OCI-LY3 (cell line): Measurements from ENCODE around the gene DPYSL4.
A peak's percentile ranks its signal among the peaks of the same experiment; 100 is the strongest.

ENCODE experiments used
- H2AFZ ChIP-seq: fragments of 200-600, 300-600 bp; shearing (Covaris generic); 2 replicates; pipeline ENCODE4 v1.6.0; 2014; ENCODE audit warnings: antibody characterized with exemption, low read depth, low read length
- H3K27ac ChIP-seq: fragments of 200-600, 300-600 bp; sonication (generic); 2 replicates; pipeline ENCODE4 v1.5.1; 2014; ENCODE audit warnings: mild to moderate bottlenecking, low read length, moderate library complexity, mixed read lengths
- H3K27me3 ChIP-seq: fragments of 200-600, 300-600 bp; sonication (generic); 2 replicates; pipeline ENCODE4 v1.6.1; 2014; ENCODE audit warnings: low read depth, low read length, mixed read lengths
- H3K36me3 ChIP-seq: fragments of 200-600, 300-600 bp; sonication (generic); replicated peaks from 2 replicates; pipeline ENCODE3; 2014; ENCODE audit warnings: low read depth, low read length, mixed read lengths
- H3K4me1 ChIP-seq: fragments of 300-600, 200-600 bp; sonication (generic); 2 replicates; pipeline ENCODE4 v1.6.1; 2014; ENCODE audit warnings: low read length, mixed read lengths
- H3K4me2 ChIP-seq: fragments of 200-600, 300-600 bp; sonication (generic); 2 replicates; pipeline ENCODE4 v1.6.1; 2014; ENCODE audit warnings: low read length, mixed read lengths
- H3K4me3 ChIP-seq: fragments of 300-600, 200-600 bp; sonication (generic); 2 replicates; pipeline ENCODE4 v1.5.1; 2014; ENCODE audit warnings: antibody characterized with exemption, mild to moderate bottlenecking, low read length, moderate library complexity
- H3K79me2 ChIP-seq: fragments of 300-600, 200-600 bp; shearing (Covaris generic); 2 replicates; pipeline ENCODE4 v1.6.1; 2014; ENCODE audit warnings: mild to moderate bottlenecking, low read length, mixed read lengths
- H3K9ac ChIP-seq: fragments of 300-600, 200-600 bp; shearing (Covaris generic); 2 replicates; pipeline ENCODE4 v1.6.0; 2014; ENCODE audit warnings: mild to moderate bottlenecking, low read length, moderate library complexity
- H3K9me3 ChIP-seq: fragments of 200-600, 300-600 bp; shearing (Covaris generic); 2 replicates; pipeline ENCODE4 v1.6.1; 2014; ENCODE audit warnings: low read length, mixed read lengths; ENCODE audit not compliant: insufficient read depth
- H4K20me1 ChIP-seq: fragments of 200-600, 300-600 bp; sonication (generic); 2 replicates; pipeline ENCODE4 v1.6.1; 2016; ENCODE audit warnings: low read length, mixed read lengths; ENCODE audit not compliant: insufficient read depth
- EZH2phosphoT487 ChIP-seq: fragments of 200-600 bp; shearing (Covaris generic); IDR thresholded peaks from 2 replicates; pipeline ENCODE4 v1.6.1; 2018; ENCODE audit warnings: antibody characterized with exemption, mixed run types, low read depth
- TF ChIP-seq, protein P1 (sequence below): fragments of 200-600, 300-600 bp; sonication (generic); IDR thresholded peaks from 2 replicates; pipeline ENCODE4 v1.5.1; 2014; ENCODE audit warnings: antibody characterized with exemption, low read length, low read depth

The DPYSL4 gene

DNA sequence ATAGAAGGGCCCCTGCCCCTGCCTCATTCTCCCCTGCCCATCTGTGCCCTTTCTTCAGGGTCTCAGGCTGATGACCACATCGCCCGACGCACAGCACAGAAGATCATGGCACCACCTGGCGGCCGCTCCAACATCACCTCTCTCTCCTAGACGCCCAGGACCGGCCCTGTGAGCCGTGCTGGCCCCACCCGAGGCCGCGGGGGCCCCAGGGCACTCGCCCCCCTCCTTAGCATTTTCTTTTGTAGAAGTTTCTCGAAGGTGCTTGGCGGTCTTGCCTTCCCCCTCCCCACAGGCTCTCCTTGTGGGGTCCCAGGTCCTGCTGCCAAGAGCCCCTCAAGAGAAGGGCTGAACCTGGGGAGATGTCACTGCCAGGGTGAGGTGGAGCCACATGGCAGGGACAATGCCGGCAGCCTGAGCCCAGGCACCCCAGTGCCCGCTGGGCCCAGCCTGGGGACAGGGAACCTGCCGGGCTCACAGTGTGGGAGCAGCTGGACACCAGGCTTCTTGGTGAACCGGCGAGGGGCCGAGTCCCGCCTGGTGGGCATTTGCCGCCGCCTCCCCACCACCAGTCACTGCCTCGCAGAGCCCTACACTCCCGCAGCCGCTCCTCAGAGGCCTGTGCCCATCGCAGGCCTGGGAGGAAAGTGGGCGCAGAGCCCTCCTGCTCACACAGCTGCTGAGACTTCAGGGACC is 18.2 kb downstream of the DPYSL4 start:
- Histone ChIP-seq H3K4me2 (no peak overlapping the region), H3K36me3 (no peaks in the 10 kb centered on the region)

DNA sequence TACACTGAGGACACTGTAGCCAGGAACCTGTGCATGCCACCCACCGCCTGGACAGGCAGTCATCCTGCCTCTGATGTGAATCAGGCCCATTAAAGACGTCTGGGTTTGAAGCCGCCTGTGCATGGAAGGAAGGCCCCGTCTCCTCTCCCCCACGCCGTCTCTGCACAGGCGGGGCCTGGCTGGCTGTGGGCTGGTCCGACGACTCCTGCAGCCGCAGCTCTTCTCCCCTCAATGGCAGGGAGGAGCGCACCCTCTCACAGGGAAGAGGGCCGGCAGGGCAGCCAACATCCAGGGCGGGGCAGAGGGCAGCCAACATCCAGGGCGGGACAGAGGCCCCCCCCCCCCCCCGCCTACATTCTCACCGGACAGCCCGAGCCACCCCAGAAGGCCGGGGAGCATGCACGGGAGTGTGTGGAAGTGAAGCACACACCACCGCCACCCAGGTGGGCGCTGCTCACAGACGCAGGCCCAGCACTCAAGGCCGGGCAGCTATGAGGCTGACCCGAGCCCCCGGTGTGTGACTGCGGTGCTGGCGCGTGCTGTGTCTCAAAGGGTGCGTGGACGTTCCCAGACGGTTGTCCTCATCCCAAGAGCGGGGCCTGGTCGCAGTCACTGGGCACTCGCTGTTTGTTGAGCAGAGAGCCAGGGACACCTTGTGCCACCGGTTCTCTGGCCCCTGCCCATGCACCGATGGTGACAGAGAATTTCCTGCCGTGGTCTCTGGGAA is 19.1 kb downstream of the DPYSL4 start:
- H3K79me2 ChIP-seq: no peaks in the 10 kb centered on the region
- H3K4me3 ChIP-seq: no peak overlapping the region
- H3K9ac ChIP-seq: no peak overlapping the region
- H4K20me1 ChIP-seq: no peaks in the 10 kb centered on the region
- H3K4me1 ChIP-seq: no peaks in the 10 kb centered on the region
- H3K27ac ChIP-seq: no peak overlapping the region
- H3K4me2 ChIP-seq: no peak overlapping the region
- TF ChIP-seq, protein P1, sequence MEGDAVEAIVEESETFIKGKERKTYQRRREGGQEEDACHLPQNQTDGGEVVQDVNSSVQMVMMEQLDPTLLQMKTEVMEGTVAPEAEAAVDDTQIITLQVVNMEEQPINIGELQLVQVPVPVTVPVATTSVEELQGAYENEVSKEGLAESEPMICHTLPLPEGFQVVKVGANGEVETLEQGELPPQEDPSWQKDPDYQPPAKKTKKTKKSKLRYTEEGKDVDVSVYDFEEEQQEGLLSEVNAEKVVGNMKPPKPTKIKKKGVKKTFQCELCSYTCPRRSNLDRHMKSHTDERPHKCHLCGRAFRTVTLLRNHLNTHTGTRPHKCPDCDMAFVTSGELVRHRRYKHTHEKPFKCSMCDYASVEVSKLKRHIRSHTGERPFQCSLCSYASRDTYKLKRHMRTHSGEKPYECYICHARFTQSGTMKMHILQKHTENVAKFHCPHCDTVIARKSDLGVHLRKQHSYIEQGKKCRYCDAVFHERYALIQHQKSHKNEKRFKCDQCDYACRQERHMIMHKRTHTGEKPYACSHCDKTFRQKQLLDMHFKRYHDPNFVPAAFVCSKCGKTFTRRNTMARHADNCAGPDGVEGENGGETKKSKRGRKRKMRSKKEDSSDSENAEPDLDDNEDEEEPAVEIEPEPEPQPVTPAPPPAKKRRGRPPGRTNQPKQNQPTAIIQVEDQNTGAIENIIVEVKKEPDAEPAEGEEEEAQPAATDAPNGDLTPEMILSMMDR: no peak
- no peak for TF ChIP-seq EZH2phosphoT487
- H2AFZ ChIP-seq: no peak overlapping the region
- H3K36me3 ChIP-seq: no peaks in the 10 kb centered on the region
- H3K27me3 ChIP-seq: no peaks in the 10 kb centered on the region
- H3K9me3 ChIP-seq: no peaks in the 10 kb centered on the region

More for the DNA sequence above, 18.2 kb downstream of the DPYSL4 start:
- no peaks in the 10 kb centered on the region for H3K79me2 ChIP-seq
- no peak overlapping the region for H2AFZ ChIP-seq
- no peak overlapping the region for H3K4me3 ChIP-seq
- no peaks in the 10 kb centered on the region for H3K9me3 ChIP-seq
- no peak overlapping the region for H3K27ac ChIP-seq
- no peaks in the 10 kb centered on the region for H3K4me1 ChIP-seq
- no peaks in the 10 kb centered on the region for H3K27me3 ChIP-seq
- H3K9ac ChIP-seq: no peak overlapping the region
- no peaks in the 10 kb centered on the region for H4K20me1 ChIP-seq
- TF ChIP-seq EZH2phosphoT487: no peak
- TF ChIP-seq, protein P1: 0 out of 2 replicates have a peak, but pooled peaks have one; percentile 10

DNA sequence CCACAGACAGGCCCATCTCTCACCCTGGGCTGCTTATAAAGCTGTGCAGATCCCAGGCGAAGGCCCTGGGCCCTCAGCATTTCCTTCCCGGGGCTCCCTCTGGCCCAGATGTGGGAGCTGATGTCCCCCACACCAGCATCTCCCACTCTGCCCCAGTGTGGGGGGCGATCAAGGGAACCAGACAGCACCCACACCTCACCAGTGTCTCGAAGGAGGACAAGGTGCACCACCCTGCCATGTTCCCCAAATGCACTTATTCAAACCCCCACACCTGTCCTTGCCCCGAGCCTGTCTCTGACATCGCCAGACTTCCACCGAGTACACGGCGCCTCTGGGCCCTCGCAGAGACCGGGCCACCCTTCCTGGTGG is 19.6 kb downstream of the DPYSL4 start:
- no peaks in the 10 kb centered on the region for H3K9me3 ChIP-seq
- TF ChIP-seq, protein P1: no peak
- no peak for TF ChIP-seq EZH2phosphoT487
- no peak overlapping the region for H3K4me3 ChIP-seq
- H3K79me2 ChIP-seq: no peaks in the 10 kb centered on the region
- no peak overlapping the region for H3K9ac ChIP-seq
- no peaks in the 10 kb centered on the region for H3K27me3 ChIP-seq
- no peak overlapping the region for H3K27ac ChIP-seq
- H2AFZ ChIP-seq: no peak overlapping the region
- no peaks in the 10 kb centered on the region for H3K4me1 ChIP-seq
- no peak overlapping the region for H3K4me2 ChIP-seq
- H3K36me3 ChIP-seq: no peaks in the 10 kb centered on the region
- H4K20me1 ChIP-seq: no peaks in the 10 kb centered on the region

DNA sequence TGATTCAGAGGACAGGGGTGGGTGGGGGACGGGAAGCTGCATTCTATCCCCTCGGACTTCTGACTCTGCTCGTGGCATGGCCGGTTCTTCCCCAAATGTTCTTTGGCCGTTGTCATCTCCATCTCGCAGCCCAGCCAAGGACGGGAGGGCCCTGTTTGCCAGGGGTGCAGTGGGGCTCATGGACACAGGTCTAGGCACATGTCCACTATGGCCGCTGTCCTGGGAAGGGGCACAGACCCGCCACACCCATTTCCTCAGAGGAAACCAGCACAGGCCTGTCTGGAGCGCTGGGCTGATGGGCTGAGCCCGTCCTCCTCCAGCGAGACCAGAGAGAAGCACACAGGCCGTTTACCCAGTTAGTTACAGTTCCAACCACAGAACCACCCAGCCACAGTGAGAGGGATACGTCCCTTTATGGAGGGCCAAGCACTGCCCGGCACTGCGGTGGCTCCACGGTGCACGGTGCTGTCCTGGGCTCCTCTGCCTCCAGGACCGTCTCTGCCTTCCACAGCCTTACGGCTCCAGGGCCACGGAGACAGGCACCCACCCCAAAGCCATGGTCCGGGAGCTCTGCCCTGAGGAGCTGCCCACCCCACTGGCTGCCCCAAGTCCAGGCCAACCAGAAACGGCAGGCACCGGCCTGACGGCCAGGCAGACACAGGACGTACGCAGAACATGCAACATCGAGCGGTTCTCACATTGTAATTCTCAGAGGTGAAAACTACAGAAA is 20.2 kb downstream of the DPYSL4 start:
- no peaks in the 10 kb centered on the region for H3K79me2 ChIP-seq
- H3K27me3 ChIP-seq: no peaks in the 10 kb centered on the region

More for the DNA sequence above, 20.2 kb downstream of the DPYSL4 start:
- Histone ChIP-seq H3K27ac (no peak overlapping the region), H3K4me1 (no peaks in the 10 kb centered on the region), H3K9ac (no peak overlapping the region), H3K4me2 (no peak overlapping the region), H2AFZ (no peak overlapping the region), H3K9me3 (no peaks in the 10 kb centered on the region), H3K4me3 (no peak overlapping the region), H3K36me3 (no peaks in the 10 kb centered on the region), H4K20me1 (no peaks in the 10 kb centered on the region)
- TF ChIP-seq, protein P1: no peak
- TF ChIP-seq EZH2phosphoT487: no peak
